Progenitor cell of endocrine pancreas (in vitro differentiated cells): Measurements from ENCODE around the gene NFILZ. TPM values are rescaled to one million over a fixed set of nuclear protein-coding genes. Genes with fewer than 3 reads are reported as not detected.

Experiments used
- DNase-seq: peaks from one replicate; pipeline ENCODE4 v3.0.0; 2021; ENCODE audit warnings: low spot score; ENCODE audit not compliant: unreplicated experiment
- H3K27ac Mint-ChIP-seq: 2 replicates; pipeline ENCODE4 v1.8.0; 2021; ENCODE audit warnings: mild to moderate bottlenecking, moderate library complexity, mixed read lengths
- H3K27me3 Mint-ChIP-seq: 2 replicates; pipeline ENCODE4 v1.8.0; 2021; ENCODE audit warnings: mixed read lengths
- H3K36me3 Mint-ChIP-seq: 2 replicates; pipeline ENCODE4 v1.8.0; 2022; ENCODE audit warnings: mixed read lengths; ENCODE audit not compliant: insufficient read depth
- H3K4me1 Mint-ChIP-seq: 2 replicates; pipeline ENCODE4 v1.8.0; 2021; ENCODE audit warnings: low read depth, mixed read lengths
- H3K4me3 Mint-ChIP-seq: 2 replicates; pipeline ENCODE4 v1.8.0; 2021; ENCODE audit warnings: low read depth, mild to moderate bottlenecking, moderate library complexity, mixed read lengths
- H3K9me3 Mint-ChIP-seq: 2 replicates; pipeline ENCODE4 v1.8.0; 2021; ENCODE audit warnings: low read depth, mixed read lengths
- total RNA-seq: library from RNA; stranded (reverse); gene quantifications from 2 replicates; pipeline ENCODE4 v1.2.1, GENCODE V29; 2021
- TF ChIP-seq, protein P1 (sequence below): fragments of 200-600 bp; sonication (generic); IDR thresholded peaks from one replicate; pipeline ENCODE4 v1.5.0; 2021; ENCODE audit warnings: antibody characterized with exemption, mild to moderate bottlenecking; ENCODE audit not compliant: unreplicated experiment

Gene NFILZ
- total RNA-seq, 1 donor from 2014 or later = not detected

DNA sequence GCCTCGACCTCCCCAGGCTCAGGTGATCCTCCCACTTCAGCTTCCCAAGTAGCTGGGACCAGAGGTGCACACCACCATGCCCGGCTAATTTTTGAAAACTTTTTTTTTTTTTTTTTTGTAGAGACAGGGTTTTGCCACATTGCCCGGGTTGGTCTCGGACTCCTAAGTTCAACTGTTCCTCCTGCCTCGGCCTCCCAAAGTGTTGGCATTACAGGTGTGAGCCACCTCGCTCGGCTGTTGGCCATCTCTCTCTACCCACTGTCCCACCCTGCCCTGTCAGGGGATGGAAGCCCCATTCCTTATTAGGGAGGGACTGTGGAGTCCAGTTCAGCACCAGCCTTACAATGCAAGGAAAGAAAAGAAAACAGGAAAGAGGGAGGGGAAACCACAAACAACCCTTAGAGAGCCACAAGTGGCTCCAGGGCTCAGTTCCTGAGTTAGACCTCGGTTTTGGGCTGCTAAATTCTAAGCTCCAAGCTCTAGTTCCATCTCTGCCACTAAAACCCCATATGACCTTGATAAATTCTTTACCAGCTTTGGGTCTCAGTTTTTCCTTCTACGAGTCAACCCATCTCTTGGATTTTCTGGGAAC lies 36.5 kb downstream of the NFILZ start:
- TF ChIP-seq, protein P1, sequence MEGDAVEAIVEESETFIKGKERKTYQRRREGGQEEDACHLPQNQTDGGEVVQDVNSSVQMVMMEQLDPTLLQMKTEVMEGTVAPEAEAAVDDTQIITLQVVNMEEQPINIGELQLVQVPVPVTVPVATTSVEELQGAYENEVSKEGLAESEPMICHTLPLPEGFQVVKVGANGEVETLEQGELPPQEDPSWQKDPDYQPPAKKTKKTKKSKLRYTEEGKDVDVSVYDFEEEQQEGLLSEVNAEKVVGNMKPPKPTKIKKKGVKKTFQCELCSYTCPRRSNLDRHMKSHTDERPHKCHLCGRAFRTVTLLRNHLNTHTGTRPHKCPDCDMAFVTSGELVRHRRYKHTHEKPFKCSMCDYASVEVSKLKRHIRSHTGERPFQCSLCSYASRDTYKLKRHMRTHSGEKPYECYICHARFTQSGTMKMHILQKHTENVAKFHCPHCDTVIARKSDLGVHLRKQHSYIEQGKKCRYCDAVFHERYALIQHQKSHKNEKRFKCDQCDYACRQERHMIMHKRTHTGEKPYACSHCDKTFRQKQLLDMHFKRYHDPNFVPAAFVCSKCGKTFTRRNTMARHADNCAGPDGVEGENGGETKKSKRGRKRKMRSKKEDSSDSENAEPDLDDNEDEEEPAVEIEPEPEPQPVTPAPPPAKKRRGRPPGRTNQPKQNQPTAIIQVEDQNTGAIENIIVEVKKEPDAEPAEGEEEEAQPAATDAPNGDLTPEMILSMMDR = no peak

DNA sequence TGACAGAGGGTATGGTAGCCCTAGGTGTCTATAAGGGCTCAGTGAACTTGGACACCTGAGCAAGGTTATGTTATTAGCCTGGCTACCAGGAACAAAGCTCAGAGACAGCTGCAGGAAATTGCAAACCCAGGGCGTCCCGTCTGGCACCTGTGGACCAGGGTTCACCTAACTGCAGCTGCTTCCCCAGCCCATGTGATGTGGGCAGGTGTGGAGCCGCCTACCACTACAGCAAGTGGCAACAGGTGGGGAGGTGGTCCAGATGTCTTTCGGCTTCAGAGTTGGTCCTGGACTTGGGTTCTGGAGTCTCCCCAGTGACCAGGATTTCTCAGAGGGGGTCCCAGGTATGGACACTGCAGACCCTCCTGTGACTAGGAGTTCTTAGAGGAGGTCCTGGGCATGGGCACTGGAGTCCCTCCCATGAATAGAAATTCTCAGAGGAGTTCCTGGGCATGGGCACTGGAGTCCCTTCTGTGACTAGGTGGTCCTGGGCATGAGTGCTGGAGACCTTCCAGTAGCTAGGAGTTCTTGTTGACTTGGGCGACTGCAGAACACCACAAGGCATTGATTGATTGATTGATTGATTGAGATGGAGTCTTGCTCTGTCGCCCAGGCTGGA lies 43.0 kb downstream of the NFILZ start:
- Mint-ChIP-seq H3K27me3 (peaks cover 2% of the 10 kb centered on the region), H3K9me3 (peaks cover 7% of the 10 kb centered on the region), H3K4me1 (no peaks in the 10 kb centered on the region), H3K4me3 (no peak overlapping the region), H3K27ac (no peak overlapping the region), H3K36me3 (no peaks in the 10 kb centered on the region)
- TF ChIP-seq, protein P1 = no peak
- no peak for DNase-seq

More for the DNA sequence above, 36.5 kb downstream of the NFILZ start:
- Mint-ChIP-seq H3K4me3 (no peak overlapping the region), H3K9me3 (no peaks in the 10 kb centered on the region), H3K4me1 (no peaks in the 10 kb centered on the region), H3K27ac (no peak overlapping the region), H3K36me3 (no peaks in the 10 kb centered on the region), H3K27me3 (peaks cover 18% of the 10 kb centered on the region)
- no peak for DNase-seq

- Mint-ChIP-seq H3K9me3 (peaks cover 11% of the 10 kb centered on the region), H3K27ac (no peak overlapping the region), H3K4me3 (no peak overlapping the region), H3K36me3 (no peaks in the 10 kb centered on the region), H3K4me1 (no peaks in the 10 kb centered on the region), H3K27me3 (peaks cover 2% of the 10 kb centered on the region)
- no peak for DNase-seq
- TF ChIP-seq, protein P1 = no peak
These were observed 44.6 kb downstream of the NFILZ start for GRCh38 chr19:8675066-8675465.

- no peaks in the 10 kb centered on the region for H3K4me1 Mint-ChIP-seq
- no peak overlapping the region for H3K4me3 Mint-ChIP-seq
- H3K27ac Mint-ChIP-seq = no peak overlapping the region
These were observed 47.9 kb downstream of the NFILZ start for GRCh38 chr19:8678244-8678807.

More at GRCh38 chr19:8678244-8678807, 47.9 kb downstream of the NFILZ start:
- Mint-ChIP-seq H3K9me3 (peaks cover 15% of the 10 kb centered on the region), H3K36me3 (no peaks in the 10 kb centered on the region), H3K27me3 (peaks cover 2% of the 10 kb centered on the region)
- TF ChIP-seq, protein P1 = no peak
- no peak for DNase-seq

Other genes with a start within 250 kb of the NFILZ start
- 180 and 191 TPM in 2 replicates for gene RAB11B, start 240.3 kb upstream of the NFILZ start, total RNA-seq
- gene MARCHF2, start 217.3 kb upstream of the NFILZ start, total RNA-seq = 21.3 and 23.0 TPM in 2 replicates
- 320 and 333 TPM in 2 replicates for gene HNRNPM, start 185.7 kb upstream of the NFILZ start, total RNA-seq
- gene PRAM1, start 128.0 kb upstream of the NFILZ start, total RNA-seq = 0.89 and 1.3 TPM in 2 replicates
- gene ZNF414, start 116.5 kb upstream of the NFILZ start, total RNA-seq = 31.5 and 37.7 TPM in 2 replicates
- gene MYO1F, start 53.2 kb upstream of the NFILZ start, total RNA-seq = 0.16 and 0.55 TPM in 2 replicates
- gene ADAMTS10, start 19.9 kb upstream of the NFILZ start, total RNA-seq = 53.0 and 59.1 TPM in 2 replicates
- gene ACTL9, start 68.2 kb downstream of the NFILZ start, total RNA-seq = not detected in 2 replicates
- not detected in 2 replicates for gene OR2Z1, start 91.0 kb downstream of the NFILZ start, total RNA-seq
- 52.6 and 54.0 TPM in 2 replicates for gene ZNF558, start 201.7 kb downstream of the NFILZ start, total RNA-seq
- not detected in 2 replicates for gene MBD3L1, start 201.7 kb downstream of the NFILZ start, total RNA-seq